PC-3 (cell line): ENCODE data around the gene LCNL1.

ENCODE experiments used
- EZH2 ChIP-seq: fragments of 300-600 bp; sonication (generic); IDR thresholded peaks from one replicate; pipeline ENCODE4 v1.6.1; 2017; ENCODE audit warnings: antibody characterized with exemption, mild to moderate bottlenecking, low read length; ENCODE audit not compliant: unreplicated experiment
- EZH2phosphoT487 ChIP-seq: fragments of 300-600 bp; sonication (generic); IDR thresholded peaks from 2 replicates; pipeline ENCODE4 v1.6.1; 2018; ENCODE audit warnings: mild to moderate bottlenecking, antibody characterized with exemption, low read length, borderline replicate concordance
- TF ChIP-seq, protein P1 (sequence below): fragments of 300-600 bp; sonication (generic); conservative IDR thresholded peaks from 2 replicates; pipeline ENCODE4 v1.5.1; 2017; ENCODE audit warnings: antibody characterized with exemption, low read depth, mild to moderate bottlenecking, low read length

DNA sequence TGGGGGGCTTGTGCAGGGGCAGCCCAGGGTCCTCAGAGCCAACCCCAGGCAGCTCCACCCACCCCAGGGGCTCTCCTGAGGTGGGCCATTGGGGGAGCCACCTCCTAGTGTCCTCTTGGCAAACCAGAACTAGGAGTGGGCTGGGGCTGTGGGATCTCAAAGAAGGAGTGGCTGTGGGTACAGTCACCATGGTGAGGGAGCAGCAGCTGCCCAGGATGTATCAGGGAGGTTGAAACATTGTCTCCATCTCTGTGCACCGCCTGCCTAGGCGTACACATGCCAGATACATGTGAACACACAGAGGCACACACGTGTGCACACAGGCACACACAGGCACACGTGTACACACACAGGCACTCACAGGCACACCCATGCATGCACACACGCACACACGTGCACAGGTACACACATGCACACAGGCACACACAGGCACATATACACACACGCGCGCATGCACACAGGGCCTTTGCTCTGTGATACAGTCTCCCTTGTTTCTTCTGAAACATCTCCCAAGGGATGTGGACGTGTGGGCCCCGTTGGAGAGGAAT lies 20.0 kb upstream of the LCNL1 start:
- TF ChIP-seq EZH2, result no peak
- TF ChIP-seq, protein P1, sequence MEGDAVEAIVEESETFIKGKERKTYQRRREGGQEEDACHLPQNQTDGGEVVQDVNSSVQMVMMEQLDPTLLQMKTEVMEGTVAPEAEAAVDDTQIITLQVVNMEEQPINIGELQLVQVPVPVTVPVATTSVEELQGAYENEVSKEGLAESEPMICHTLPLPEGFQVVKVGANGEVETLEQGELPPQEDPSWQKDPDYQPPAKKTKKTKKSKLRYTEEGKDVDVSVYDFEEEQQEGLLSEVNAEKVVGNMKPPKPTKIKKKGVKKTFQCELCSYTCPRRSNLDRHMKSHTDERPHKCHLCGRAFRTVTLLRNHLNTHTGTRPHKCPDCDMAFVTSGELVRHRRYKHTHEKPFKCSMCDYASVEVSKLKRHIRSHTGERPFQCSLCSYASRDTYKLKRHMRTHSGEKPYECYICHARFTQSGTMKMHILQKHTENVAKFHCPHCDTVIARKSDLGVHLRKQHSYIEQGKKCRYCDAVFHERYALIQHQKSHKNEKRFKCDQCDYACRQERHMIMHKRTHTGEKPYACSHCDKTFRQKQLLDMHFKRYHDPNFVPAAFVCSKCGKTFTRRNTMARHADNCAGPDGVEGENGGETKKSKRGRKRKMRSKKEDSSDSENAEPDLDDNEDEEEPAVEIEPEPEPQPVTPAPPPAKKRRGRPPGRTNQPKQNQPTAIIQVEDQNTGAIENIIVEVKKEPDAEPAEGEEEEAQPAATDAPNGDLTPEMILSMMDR, result no peak
- TF ChIP-seq EZH2phosphoT487, result no peak
